ENCODE results near the gene STON2. TPM values are rescaled to one million over a fixed set of nuclear protein-coding genes. Genes with fewer than 3 reads are reported as not detected.

Gene STON2, protein sequence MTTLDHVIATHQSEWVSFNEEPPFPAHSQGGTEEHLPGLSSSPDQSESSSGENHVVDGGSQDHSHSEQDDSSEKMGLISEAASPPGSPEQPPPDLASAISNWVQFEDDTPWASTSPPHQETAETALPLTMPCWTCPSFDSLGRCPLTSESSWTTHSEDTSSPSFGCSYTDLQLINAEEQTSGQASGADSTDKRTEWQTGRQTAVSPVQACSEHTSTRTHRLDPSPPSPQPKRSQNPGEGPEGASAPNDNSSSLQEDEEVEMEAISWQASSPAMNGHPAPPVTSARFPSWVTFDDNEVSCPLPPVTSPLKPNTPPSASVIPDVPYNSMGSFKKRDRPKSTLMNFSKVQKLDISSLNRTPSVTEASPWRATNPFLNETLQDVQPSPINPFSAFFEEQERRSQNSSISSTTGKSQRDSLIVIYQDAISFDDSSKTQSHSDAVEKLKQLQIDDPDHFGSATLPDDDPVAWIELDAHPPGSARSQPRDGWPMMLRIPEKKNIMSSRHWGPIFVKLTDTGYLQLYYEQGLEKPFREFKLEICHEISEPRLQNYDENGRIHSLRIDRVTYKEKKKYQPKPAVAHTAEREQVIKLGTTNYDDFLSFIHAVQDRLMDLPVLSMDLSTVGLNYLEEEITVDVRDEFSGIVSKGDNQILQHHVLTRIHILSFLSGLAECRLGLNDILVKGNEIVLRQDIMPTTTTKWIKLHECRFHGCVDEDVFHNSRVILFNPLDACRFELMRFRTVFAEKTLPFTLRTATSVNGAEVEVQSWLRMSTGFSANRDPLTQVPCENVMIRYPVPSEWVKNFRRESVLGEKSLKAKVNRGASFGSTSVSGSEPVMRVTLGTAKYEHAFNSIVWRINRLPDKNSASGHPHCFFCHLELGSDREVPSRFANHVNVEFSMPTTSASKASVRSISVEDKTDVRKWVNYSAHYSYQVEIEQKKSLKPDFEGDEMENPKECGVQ
- total RNA-seq (2022) (20.9 and 23.5 TPM in 2 replicates), Bru-seq, nascent RNA (percentile 66 among the genes with signal in this experiment), BruChase-seq, experiment 1, labeled RNA remaining after a 6-hour chase (percentile 69 among the genes with signal in this experiment), BruChase-seq, experiment 2, labeled RNA remaining after a 2-hour chase (percentile 65 among the genes with signal in this experiment)
- long read RNA-seq, partial matches to known transcripts = 0 of 2 reads
- long read RNA-seq, other reads (novel, unspliced or antisense) = 2 of 2 reads

DNA sequence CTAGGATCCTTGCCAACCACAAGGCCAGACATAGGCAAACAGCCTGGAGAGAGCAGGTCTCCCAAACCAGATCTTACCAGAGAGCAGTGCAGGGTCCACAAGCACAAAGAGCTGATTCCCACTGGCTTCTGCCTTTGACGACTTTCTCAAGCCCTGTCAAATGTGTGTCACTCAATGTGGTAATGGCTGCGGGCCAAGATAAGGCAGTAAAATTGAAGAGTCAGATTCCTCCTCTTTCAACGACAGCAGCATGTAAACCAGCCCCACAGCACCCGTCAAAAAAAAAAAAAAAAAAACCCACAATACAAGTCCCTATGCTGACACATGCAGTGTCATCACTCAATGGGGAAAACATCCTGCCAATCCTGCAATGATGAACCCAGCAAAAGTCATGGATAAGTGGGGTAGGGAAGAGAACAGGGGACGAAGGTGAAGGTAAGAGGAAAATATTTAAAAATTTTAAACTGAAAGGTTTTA is at the start of gene STON2:
STON2 (minus strand) TSS at position 123 of the 477 bp plus-strand sequence. CDS start 1,942 bp downstream, outside the sequence.
- TF ChIP-seq, protein P1, sequence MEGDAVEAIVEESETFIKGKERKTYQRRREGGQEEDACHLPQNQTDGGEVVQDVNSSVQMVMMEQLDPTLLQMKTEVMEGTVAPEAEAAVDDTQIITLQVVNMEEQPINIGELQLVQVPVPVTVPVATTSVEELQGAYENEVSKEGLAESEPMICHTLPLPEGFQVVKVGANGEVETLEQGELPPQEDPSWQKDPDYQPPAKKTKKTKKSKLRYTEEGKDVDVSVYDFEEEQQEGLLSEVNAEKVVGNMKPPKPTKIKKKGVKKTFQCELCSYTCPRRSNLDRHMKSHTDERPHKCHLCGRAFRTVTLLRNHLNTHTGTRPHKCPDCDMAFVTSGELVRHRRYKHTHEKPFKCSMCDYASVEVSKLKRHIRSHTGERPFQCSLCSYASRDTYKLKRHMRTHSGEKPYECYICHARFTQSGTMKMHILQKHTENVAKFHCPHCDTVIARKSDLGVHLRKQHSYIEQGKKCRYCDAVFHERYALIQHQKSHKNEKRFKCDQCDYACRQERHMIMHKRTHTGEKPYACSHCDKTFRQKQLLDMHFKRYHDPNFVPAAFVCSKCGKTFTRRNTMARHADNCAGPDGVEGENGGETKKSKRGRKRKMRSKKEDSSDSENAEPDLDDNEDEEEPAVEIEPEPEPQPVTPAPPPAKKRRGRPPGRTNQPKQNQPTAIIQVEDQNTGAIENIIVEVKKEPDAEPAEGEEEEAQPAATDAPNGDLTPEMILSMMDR (IDR thresholded peaks at IDR 0.05; ENCODE audit: unreplicated experiment) = no peak
- POLR2A ChIA-PET = interaction anchor here (0.6 to 6.3 kb wide), 21 partner anchors 9 to 245 kb away, joined by 3 to 78 read pairs (median 10); no protein-coding TSS in a partner anchor
- DNase-seq (ENCODE audit: unreplicated experiment) = peak; percentile 94
- Mint-ChIP-seq H3K27me3 (ENCODE audit: insufficient read depth, unreplicated experiment) (no peaks in the 10 kb centered on the region), H3K4me1 (ENCODE audit: insufficient read depth, unreplicated experiment) (peaks cover 37% of the 10 kb centered on the region), H3K27ac (ENCODE audit: low read depth, unreplicated experiment) (peak within 1 kb of the TSS; percentile 99), H3K36me3 (ENCODE audit: insufficient read depth, unreplicated experiment) (peaks cover 9% of the 10 kb centered on the region), H3K4me3 (ENCODE audit: unreplicated experiment) (peak within 1 kb of the TSS; percentile 35), H3K9me3 (ENCODE audit: unreplicated experiment) (no peaks in the 10 kb centered on the region)
- BruUV-seq (replicated peaks) = no TSS peak
- intact Hi-C loops (cut with micrococcal nuclease) = loop anchor here (2.0 kb wide), 1 partner anchor 75 kb away; no protein-coding TSS in a partner anchor
- CTCF ChIA-PET = interaction anchor here (0.6 kb wide), 1 partner anchor 79 kb away, joined by 4 read pairs; no protein-coding TSS in a partner anchor

DNA sequence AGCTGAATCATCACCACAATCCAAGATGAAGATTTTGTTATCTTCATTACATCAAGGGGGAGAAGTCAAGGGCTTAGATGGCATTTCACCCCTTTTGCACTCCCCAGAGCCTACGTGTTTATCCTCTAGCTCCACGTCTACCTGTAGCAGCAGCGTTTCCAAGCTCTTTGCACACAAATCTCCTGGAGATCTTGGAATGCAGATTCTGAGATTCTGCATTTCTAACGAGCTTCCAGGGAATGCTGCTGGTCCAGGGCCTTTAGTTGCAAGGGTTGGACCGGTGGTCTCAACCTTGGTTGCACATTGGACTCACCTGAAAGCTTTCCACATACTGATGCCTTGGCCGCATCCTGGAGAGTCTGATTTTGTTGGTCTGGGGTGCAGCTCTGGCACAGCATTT is 49.5 kb upstream of the STON2 start:
- intact Hi-C loops (cut with micrococcal nuclease) = no loop called here
- ChIA-PET CTCF (interaction anchor here (0.6 to 12.7 kb wide), 14 partner anchors 8 to 275 kb away, joined by 3 to 432 read pairs (median 3); no protein-coding TSS in a partner anchor), POLR2A (interaction anchor here (0.8 to 1.6 kb wide), 4 partner anchors 14 to 167 kb away, joined by 3 to 5 read pairs (median 4); no protein-coding TSS in a partner anchor)
- Mint-ChIP-seq H3K27me3 (ENCODE audit: insufficient read depth, unreplicated experiment) (no peaks in the 10 kb centered on the region), H3K4me1 (ENCODE audit: insufficient read depth, unreplicated experiment) (peaks cover 8% of the 10 kb centered on the region), H3K27ac (ENCODE audit: low read depth, unreplicated experiment) (no peak overlapping the region), H3K4me3 (ENCODE audit: unreplicated experiment) (no peak overlapping the region), H3K36me3 (ENCODE audit: insufficient read depth, unreplicated experiment) (no peaks in the 10 kb centered on the region), H3K9me3 (ENCODE audit: unreplicated experiment) (no peaks in the 10 kb centered on the region)
- DNase-seq (ENCODE audit: unreplicated experiment) = no peak
- no TSS peak for BruUV-seq (replicated peaks)
- TF ChIP-seq, protein P1 (IDR thresholded peaks at IDR 0.05; ENCODE audit: unreplicated experiment) = no peak

DNA sequence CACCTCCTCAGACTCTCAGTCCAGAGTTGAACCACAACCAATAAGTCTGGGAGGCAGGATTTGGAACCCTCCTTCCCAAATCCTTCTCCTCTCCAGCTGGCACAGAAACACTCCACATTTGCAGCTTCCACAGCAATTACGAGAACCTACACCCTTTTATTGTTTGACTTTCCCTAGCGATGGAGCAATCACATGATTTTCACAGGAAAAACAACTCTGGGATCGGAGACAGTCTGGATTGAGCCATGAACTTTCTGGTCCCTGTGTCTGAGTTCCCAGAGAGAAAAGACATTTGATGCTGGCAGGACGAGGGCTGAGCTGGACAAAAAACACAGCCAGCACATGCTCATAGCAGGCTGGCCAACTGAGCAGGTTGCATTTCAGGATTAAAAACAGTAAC is 49.0 kb upstream of the STON2 start:
- no peak overlapping the region for H3K27ac Mint-ChIP-seq (ENCODE audit: low read depth, unreplicated experiment)
- no peaks in the 10 kb centered on the region for H3K9me3 Mint-ChIP-seq (ENCODE audit: unreplicated experiment)
- POLR2A ChIA-PET = interaction anchor here (0.8 to 1.6 kb wide), 4 partner anchors 13 to 167 kb away, joined by 3 to 5 read pairs (median 4); no protein-coding TSS in a partner anchor
- CTCF ChIA-PET = interaction anchor here (0.6 to 12.7 kb wide), 11 partner anchors 8 to 274 kb away, joined by 3 to 432 read pairs (median 3); no protein-coding TSS in a partner anchor
- H3K36me3 Mint-ChIP-seq (ENCODE audit: insufficient read depth, unreplicated experiment) = no peaks in the 10 kb centered on the region
- no peak overlapping the region for H3K4me3 Mint-ChIP-seq (ENCODE audit: unreplicated experiment)
- TF ChIP-seq, protein P1 (IDR thresholded peaks at IDR 0.05; ENCODE audit: unreplicated experiment) = no peak
- intact Hi-C loops (cut with micrococcal nuclease) = no loop called here
- H3K27me3 Mint-ChIP-seq (ENCODE audit: insufficient read depth, unreplicated experiment) = peaks cover 4% of the 10 kb centered on the region
- DNase-seq (ENCODE audit: unreplicated experiment) = no peak
- no TSS peak for BruUV-seq (replicated peaks)
- H3K4me1 Mint-ChIP-seq (ENCODE audit: insufficient read depth, unreplicated experiment) = peaks cover 8% of the 10 kb centered on the region
